HCT116 (cell line): Measurements from ENCODE around the gene ZNF438.

Experiments
- CTCF ChIP-seq, 3 experiments: fragments of 200-600 bp in 1 of 3; sonication (generic) in 1 of 3; IDR thresholded peaks in 2 of 3; conservative IDR thresholded peaks in 1 of 3; 2 replicates each; pipeline ENCODE4 v1.5.1; 2012 to 2017; ENCODE audit warnings: low read depth in 2 of 3, low read length in 2 of 3, antibody characterized with exemption in 1 of 3, borderline replicate concordance in 1 of 3, control low read depth in 1 of 3, mild to moderate bottlenecking in 1 of 3, mixed read lengths in 1 of 3, mixed run types in 1 of 3, moderate library complexity in 1 of 3; ENCODE audit not compliant: insufficient read depth in 1 of 3
- EGR1 ChIP-seq: IDR thresholded peaks from 2 replicates; pipeline ENCODE4 v1.6.1; 2012; ENCODE audit warnings: low read depth
- EZH2 ChIP-seq: fragments of 200-600 bp; sonication (generic); IDR thresholded peaks from 2 replicates; pipeline ENCODE4 v1.6.1; 2017; ENCODE audit warnings: antibody characterized with exemption, mixed run types
- POLR2A ChIP-seq: IDR thresholded peaks from 2 replicates; pipeline ENCODE4 v1.7.0; 2011; ENCODE audit warnings: borderline replicate concordance; ENCODE audit not compliant: insufficient read depth, insufficient read length; ENCODE audit errors: extremely low read depth
- POLR2AphosphoS5 ChIP-seq: IDR thresholded peaks from 2 replicates; pipeline ENCODE4 v1.6.1; 2011; ENCODE audit warnings: mild to moderate bottlenecking, low read depth, low read length, moderate library complexity
- RAD21 ChIP-seq: IDR thresholded peaks from 2 replicates; pipeline ENCODE4 v1.6.1; 2012; ENCODE audit warnings: low read depth, mild to moderate bottlenecking

DNA sequence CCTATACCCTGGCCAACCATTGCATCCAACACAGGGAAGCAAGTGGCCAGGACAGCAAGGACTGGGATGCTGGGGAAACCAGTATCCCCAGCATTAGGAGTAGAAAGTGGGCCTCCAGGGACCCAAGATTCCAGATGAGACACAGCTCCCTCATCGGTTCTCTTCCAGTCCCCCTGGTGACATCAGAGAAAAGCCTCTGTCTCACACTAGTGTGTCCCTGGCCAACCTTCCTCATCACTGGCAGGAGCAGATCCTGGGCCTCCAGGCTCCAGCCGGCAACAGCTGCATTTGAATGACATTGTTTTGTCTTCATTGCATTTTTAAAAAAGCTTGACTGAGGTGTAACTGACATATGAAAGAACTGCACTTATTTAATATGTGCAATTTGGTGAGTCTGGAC is 224.8 kb downstream of the ZNF438 start:
- TF ChIP-seq CTCF (IDR thresholded peaks at IDR 0.05 in 2 of 3, conservative IDR thresholded peaks at IDR 0.05 in 1 of 3; ENCODE audit: borderline replicate concordance in 1 of 3, insufficient read depth in 1 of 3, low read depth in 2 of 3, low read length in 2 of 3) (no peak), POLR2AphosphoS5 (no peak), EZH2 (no peak), POLR2A (no peak), RAD21 (no peak), EGR1 (no peak)
